Measurements from ENCODE around the gene PROX1. TPM values are rescaled to one million over a fixed set of nuclear protein-coding genes. Genes with fewer than 3 reads are reported as not detected.

The PROX1 gene
- total RNA-seq, 2 experiments from 2014 or later = 0.03 TPM; not detected in 1

GRCh38 chr1:214066190-214066589, 78.4 kb downstream of the PROX1 start:
- POLR2A ChIA-PET = interaction anchor here (0.6 kb wide), 1 partner anchor 431 kb away, joined by 3 read pairs; no protein-coding TSS in a partner anchor

GRCh38 chr1:214066936-214067335, 79.2 kb downstream of the PROX1 start:
- intact Hi-C loops (cut with DNase I, micrococcal nuclease) = no loop called here

More at GRCh38 chr1:214066190-214066589, 78.4 kb downstream of the PROX1 start:
- H3K36me3 Mint-ChIP-seq (ENCODE audit: low read depth) = no peaks in the 10 kb centered on the region
- DNase-seq (no peak), ATAC-seq (ENCODE audit: poor library complexity) (no peak)
- CTCF ChIA-PET = no interaction called here
- no peak overlapping the region for H3K4me3 ChIP-seq (ENCODE audit: low read length)
- H3K9me3 Mint-ChIP-seq = no peaks in the 10 kb centered on the region
- H3K9me3 ChIP-seq (ENCODE audit: control insufficient read depth in 1 of 2, insufficient read depth in 1 of 2, low read length in 2 of 2) = no peaks in the 10 kb centered on the region
- no peak overlapping the region for H3K27ac Mint-ChIP-seq
- H3K4me1 Mint-ChIP-seq (ENCODE audit: low read depth) = no peaks in the 10 kb centered on the region
- H3K4me1 ChIP-seq (ENCODE audit: insufficient read depth, low read length) = no peaks in the 10 kb centered on the region
- H3K4me3 Mint-ChIP-seq = no peak overlapping the region
- intact Hi-C loops (cut with DNase I, micrococcal nuclease) = no loop called here
- no peaks in the 10 kb centered on the region for H3K36me3 ChIP-seq (ENCODE audit: insufficient read depth, low read length)
- H3K27me3 Mint-ChIP-seq = peaks cover 6% of the 10 kb centered on the region
- peaks cover 0 to 4% of the 10 kb centered on the region in 2 experiments for H3K27me3 ChIP-seq (ENCODE audit: control insufficient read depth in 1 of 2, insufficient read depth in 2 of 2, low read length in 2 of 2)
- no peak overlapping the region for H3K27ac ChIP-seq (ENCODE audit: low read depth in 1 of 2, low read length in 2 of 2)
- no peak for TF ChIP-seq CTCF (IDR thresholded peaks at IDR 0.05)

GRCh38 chr1:214067397-214067796, 79.6 kb downstream of the PROX1 start:
- TF ChIP-seq CTCF (IDR thresholded peaks at IDR 0.05) = no peak
- no peak for DNase-seq
- Mint-ChIP-seq H3K36me3 (ENCODE audit: low read depth) (no peaks in the 10 kb centered on the region), H3K9me3 (no peaks in the 10 kb centered on the region), H3K4me3 (no peak overlapping the region), H3K27me3 (peaks cover 6% of the 10 kb centered on the region), H3K27ac (no peak overlapping the region), H3K4me1 (ENCODE audit: low read depth) (no peaks in the 10 kb centered on the region)
- H3K4me3 ChIP-seq (ENCODE audit: low read length) = no peak overlapping the region
- H3K4me1 ChIP-seq (ENCODE audit: insufficient read depth, low read length) = no peaks in the 10 kb centered on the region
- POLR2A ChIA-PET = no interaction called here
- H3K27ac ChIP-seq (ENCODE audit: low read depth in 1 of 2, low read length in 2 of 2) = no peak overlapping the region
- H3K36me3 ChIP-seq (ENCODE audit: insufficient read depth, low read length) = no peaks in the 10 kb centered on the region
- CTCF ChIA-PET = interaction anchor here (0.6 kb wide), 1 partner anchor 27 kb away, joined by 3 read pairs; no protein-coding TSS in a partner anchor
- intact Hi-C loops (cut with DNase I, micrococcal nuclease) = no loop called here
- no peak for ATAC-seq (ENCODE audit: poor library complexity)
- H3K27me3 ChIP-seq (ENCODE audit: control insufficient read depth in 1 of 2, insufficient read depth in 2 of 2, low read length in 2 of 2) = peaks cover 0 to 4% of the 10 kb centered on the region in 2 experiments
- H3K9me3 ChIP-seq (ENCODE audit: control insufficient read depth in 1 of 2, insufficient read depth in 1 of 2, low read length in 2 of 2) = no peaks in the 10 kb centered on the region

More at GRCh38 chr1:214066936-214067335, 79.2 kb downstream of the PROX1 start:
- Mint-ChIP-seq H3K36me3 (ENCODE audit: low read depth) (no peaks in the 10 kb centered on the region), H3K4me3 (no peak overlapping the region), H3K4me1 (ENCODE audit: low read depth) (no peaks in the 10 kb centered on the region), H3K9me3 (no peaks in the 10 kb centered on the region), H3K27me3 (peaks cover 6% of the 10 kb centered on the region), H3K27ac (no peak overlapping the region)
- peaks cover 0 to 4% of the 10 kb centered on the region in 2 experiments for H3K27me3 ChIP-seq (ENCODE audit: control insufficient read depth in 1 of 2, insufficient read depth in 2 of 2, low read length in 2 of 2)
- POLR2A ChIA-PET = interaction anchor here (0.6 kb wide), 1 partner anchor 432 kb away, joined by 3 read pairs; no protein-coding TSS in a partner anchor
- no peak overlapping the region for H3K27ac ChIP-seq (ENCODE audit: low read depth in 1 of 2, low read length in 2 of 2)
- H3K4me3 ChIP-seq (ENCODE audit: low read length) = no peak overlapping the region
- ATAC-seq (ENCODE audit: poor library complexity) = no peak
- DNase-seq = no peak
- no peaks in the 10 kb centered on the region for H3K36me3 ChIP-seq (ENCODE audit: insufficient read depth, low read length)
- TF ChIP-seq CTCF (IDR thresholded peaks at IDR 0.05) = no peak
- no peaks in the 10 kb centered on the region for H3K4me1 ChIP-seq (ENCODE audit: insufficient read depth, low read length)
- CTCF ChIA-PET = no interaction called here
- H3K9me3 ChIP-seq (ENCODE audit: control insufficient read depth in 1 of 2, insufficient read depth in 1 of 2, low read length in 2 of 2) = no peaks in the 10 kb centered on the region
